Ovary (tissue), 3 donors: ENCODE results near the gene ERICH6B.

ENCODE experiments used
- POLR2A ChIP-seq: fragments of 450-650 bp; IDR thresholded peaks from one replicate; pipeline ENCODE4 v1.6.1; 2017; ENCODE audit warnings: antibody characterized with exemption, mild to moderate bottlenecking, moderate library complexity
- TF ChIP-seq, protein P1 (sequence below), 3 donors: fragments of 450-650 bp in 2 of 3; fragments of 200-600 bp in 1 of 3; IDR thresholded peaks; one replicate each; pipeline versions ENCODE4 v1.5.1 to v1.8.0; 2016 to 2022; ENCODE audit warnings: antibody characterized with exemption in 3 of 3, mild to moderate bottlenecking in 1 of 3
- donor health status: DM: no; HTN: no; CAD: no.

DNA sequence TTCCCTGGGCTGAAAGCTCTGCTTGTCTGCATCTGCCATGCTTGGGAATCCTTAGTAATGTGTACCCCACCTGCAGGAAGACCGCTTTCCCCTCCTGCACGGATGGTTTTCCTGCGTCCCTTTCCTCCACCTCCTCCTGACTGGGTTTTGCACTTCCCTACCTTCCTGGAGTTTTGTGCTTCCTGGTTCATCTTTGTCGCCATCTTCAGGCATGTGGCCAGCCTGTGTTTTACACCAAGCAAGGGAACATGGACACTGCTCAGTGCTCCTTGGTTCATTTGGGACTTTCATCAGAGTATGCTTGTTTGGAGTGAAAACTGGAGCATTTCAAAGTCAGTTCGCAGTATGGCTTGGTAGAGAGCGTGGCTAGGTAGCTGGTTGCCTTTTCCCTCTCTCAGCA lies 30.7 kb downstream of the ERICH6B start:
- no peak for TF ChIP-seq POLR2A
- TF ChIP-seq, protein P1, sequence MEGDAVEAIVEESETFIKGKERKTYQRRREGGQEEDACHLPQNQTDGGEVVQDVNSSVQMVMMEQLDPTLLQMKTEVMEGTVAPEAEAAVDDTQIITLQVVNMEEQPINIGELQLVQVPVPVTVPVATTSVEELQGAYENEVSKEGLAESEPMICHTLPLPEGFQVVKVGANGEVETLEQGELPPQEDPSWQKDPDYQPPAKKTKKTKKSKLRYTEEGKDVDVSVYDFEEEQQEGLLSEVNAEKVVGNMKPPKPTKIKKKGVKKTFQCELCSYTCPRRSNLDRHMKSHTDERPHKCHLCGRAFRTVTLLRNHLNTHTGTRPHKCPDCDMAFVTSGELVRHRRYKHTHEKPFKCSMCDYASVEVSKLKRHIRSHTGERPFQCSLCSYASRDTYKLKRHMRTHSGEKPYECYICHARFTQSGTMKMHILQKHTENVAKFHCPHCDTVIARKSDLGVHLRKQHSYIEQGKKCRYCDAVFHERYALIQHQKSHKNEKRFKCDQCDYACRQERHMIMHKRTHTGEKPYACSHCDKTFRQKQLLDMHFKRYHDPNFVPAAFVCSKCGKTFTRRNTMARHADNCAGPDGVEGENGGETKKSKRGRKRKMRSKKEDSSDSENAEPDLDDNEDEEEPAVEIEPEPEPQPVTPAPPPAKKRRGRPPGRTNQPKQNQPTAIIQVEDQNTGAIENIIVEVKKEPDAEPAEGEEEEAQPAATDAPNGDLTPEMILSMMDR (IDR thresholded peaks at IDR 0.05): no peak
